Pancreas (tissue), 10 donors: ENCODE measurements around the gene CDH12. TPM values are rescaled to one million over a fixed set of nuclear protein-coding genes. Genes with fewer than 3 reads are reported as not detected.
"Not testable (repeated sequence)": the region's sequence is repeated elsewhere in the genome, so short reads cannot be mapped to it uniquely, and the experiment has no call there.

Experiments used
- ATAC-seq, 4 donors: fragments of 200-7000 bp; cut with Tn5 transposase; one replicate each; pipeline versions ENCODE4 v1.8.0 to v1.9.1; 2020; ENCODE audit warnings: mild to moderate bottlenecking in 4 of 4, moderate library complexity in 4 of 4
- DNase-seq, 6 donors: peaks; one replicate each; pipeline ENCODE4 v3.0.0-alpha.2; 2020
- FAIRE-seq: peaks from 2 replicates; lab custom pipeline; 2012; peaks lifted over from hg19 to GRCh38; lab: Jason Lieb, UNC
- H3K27ac ChIP-seq, 4 donors: fragments of 200-600 bp; sonication (generic); 1 replicate in 3 of 4; 2 replicates in 1 of 4; pipeline versions ENCODE4 v1.5.0 to v1.8.0; 2020
- H3K27me3 ChIP-seq, 4 donors: fragments of 200-600 bp; one replicate each; pipeline ENCODE4 v1.8.0; 2021
- H3K36me3 ChIP-seq, 3 donors: fragments of 200-600 bp; sonication (generic) in 1 of 3; one replicate each; pipeline versions ENCODE4 v1.5.0 to v1.8.0; 2020 to 2021
- H3K4me1 ChIP-seq, 3 donors: fragments of 200-600 bp; one replicate each; pipeline ENCODE4 v1.8.0; 2021
- H3K4me3 ChIP-seq, 4 donors: fragments of 200-600 bp; sonication (generic) in 2 of 4; one replicate each; pipeline versions ENCODE4 v1.5.0 to v1.8.0; 2020 to 2021
- H3K9me3 ChIP-seq, 4 donors: fragments of 200-600 bp; one replicate each; pipeline ENCODE4 v1.8.0; 2021
- CTCF ChIP-seq, 4 donors: fragments of 200-600 bp; sonication (generic) in 3 of 4; IDR thresholded peaks; one replicate each; pipeline versions ENCODE4 v1.5.0 to v1.8.0; 2021; ENCODE audit warnings: antibody characterized with exemption in 4 of 4
- WGBS, 2 donors: extraction: QIAGEN DNeasy Blood & Tissue Kit; methylation state at CpG; one replicate each; pipeline ENCODE4 v1.1.7; 2013; 5-methylcytosine and 5-hydroxymethylcytosine counted together
- intact Hi-C, 3 donors: fragments of 100-400 bp; cut with DNase I; formaldehyde crosslinking; loops; one replicate each; pipeline versions ENCODE4 v1.11.1 to v1.14.2; 2022
- polyA plus RNA-seq, 2 donors: library from polyadenylated mRNA; stranded (reverse); fragments of 200-250 nt; gene quantifications; one replicate each; pipeline ENCODE4 v1.2.3, GENCODE V29; 2013
- total RNA-seq, 6 donors: library from RNA; stranded (reverse); fragmentation: NEBNext Ultra II Directional in 4 of 6; extraction: Animal tissue kit (Norgen Biotek cat#: 25700) in 4 of 6; gene quantifications; one replicate each; pipeline versions ENCODE4 v1.2.1 to v1.2.4, GENCODE V29; 2021 to 2023
- donor health status: healthy with polysubstance abuse.
- donor health status: DM: no; HTN: no; CAD: no; lungs with moderate emphysema.
- donor health status: DM: no; HTN: no; CAD: no.
- donor health status: control.
- donor health status: control.
- donor health status: Bipolar disorder and iron deficiency.
- donor health status: DM: yes; HTN: yes; CAD: no.
- donor health status: DM: no; HTN: no; CAD: no.
- donor health status: DM: no; HTN: no; CAD: no.
- donor health status: DM: yes; HTN: yes; CAD: no.

The CDH12 gene
- total and polyA plus RNA-seq, 8 donors = 0.12 to 0.31 (median 0.17) TPM; not detected in 4

GRCh38 chr5:22050931-22051330 lies 802.2 kb downstream of the CDH12 start:
- no peaks in the 10 kb centered on the region for H3K9me3 ChIP-seq
- H3K27ac ChIP-seq = no peak overlapping the region
- no peak for FAIRE-seq
- no peak overlapping the region for H3K4me3 ChIP-seq
- intact Hi-C loops = no loop called here
- DNase-seq = no peak
- H3K27me3 ChIP-seq = no peaks in the 10 kb centered on the region
- TF ChIP-seq CTCF (IDR thresholded peaks at IDR 0.05) = no peak
- no peaks in the 10 kb centered on the region for H3K4me1 ChIP-seq
- 67 to 73% methylated on average over 2 of the region's 2 CpGs for WGBS, 2 donors
- H3K36me3 ChIP-seq = no peaks in the 10 kb centered on the region
- no peak for ATAC-seq

GRCh38 chr5:22044229-22044628 lies 808.9 kb downstream of the CDH12 start:
- no peak for FAIRE-seq
- intact Hi-C loops = no loop called here

GRCh38 chr5:22036061-22036460 lies 817.1 kb downstream of the CDH12 start:
- ATAC-seq (no peak), DNase-seq (no peak), FAIRE-seq (no peak)
- H3K9me3 ChIP-seq = no peaks in the 10 kb centered on the region
- TF ChIP-seq CTCF (IDR thresholded peaks at IDR 0.05) = no peak
- H3K4me1 ChIP-seq = no peaks in the 10 kb centered on the region
- no peaks in the 10 kb centered on the region for H3K36me3 ChIP-seq
- no peak overlapping the region for H3K27ac ChIP-seq
- no peak overlapping the region for H3K4me3 ChIP-seq
- intact Hi-C loops = no loop called here
- H3K27me3 ChIP-seq = no peaks in the 10 kb centered on the region

More at GRCh38 chr5:22044229-22044628, 808.9 kb downstream of the CDH12 start:
- Histone ChIP-seq H3K36me3 (no peaks in the 10 kb centered on the region), H3K27me3 (no peaks in the 10 kb centered on the region), H3K4me3 (no peak overlapping the region), H3K4me1 (no peaks in the 10 kb centered on the region), H3K9me3 (no peaks in the 10 kb centered on the region), H3K27ac (no peak overlapping the region)
- ATAC-seq (no peak), DNase-seq (no peak)
- no peak for TF ChIP-seq CTCF (IDR thresholded peaks at IDR 0.05)

DNA sequence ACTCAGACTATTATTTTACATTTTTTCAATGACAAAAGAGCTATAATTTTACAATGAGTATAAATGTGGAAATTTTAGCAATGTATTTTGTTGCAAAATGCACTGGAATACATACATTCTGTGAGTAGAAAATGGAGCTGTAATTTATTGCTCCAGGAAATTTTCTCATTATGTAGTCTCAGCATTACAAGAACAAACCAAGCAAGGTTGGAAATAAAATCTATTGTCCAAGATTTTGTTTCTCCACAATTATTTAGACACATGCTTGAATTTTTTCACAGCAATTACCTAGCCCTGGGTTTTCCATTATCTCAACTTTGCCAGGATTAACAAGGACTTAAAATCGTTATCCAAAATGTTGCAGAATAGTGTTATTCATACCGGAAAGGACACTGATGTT lies 820.1 kb downstream of the CDH12 start:
- TF ChIP-seq CTCF (IDR thresholded peaks at IDR 0.05) = no peak
- intact Hi-C loops = no loop called here
- Histone ChIP-seq H3K4me3 (no peak overlapping the region), H3K36me3 (no peaks in the 10 kb centered on the region), H3K27ac (no peak overlapping the region), H3K9me3 (no peaks in the 10 kb centered on the region), H3K4me1 (no peaks in the 10 kb centered on the region), H3K27me3 (no peaks in the 10 kb centered on the region)
- FAIRE-seq (no peak), ATAC-seq (no peak), DNase-seq (no peak)
- 56 to 63% methylated on average over 2 of the region's 2 CpGs for WGBS, 2 donors

DNA sequence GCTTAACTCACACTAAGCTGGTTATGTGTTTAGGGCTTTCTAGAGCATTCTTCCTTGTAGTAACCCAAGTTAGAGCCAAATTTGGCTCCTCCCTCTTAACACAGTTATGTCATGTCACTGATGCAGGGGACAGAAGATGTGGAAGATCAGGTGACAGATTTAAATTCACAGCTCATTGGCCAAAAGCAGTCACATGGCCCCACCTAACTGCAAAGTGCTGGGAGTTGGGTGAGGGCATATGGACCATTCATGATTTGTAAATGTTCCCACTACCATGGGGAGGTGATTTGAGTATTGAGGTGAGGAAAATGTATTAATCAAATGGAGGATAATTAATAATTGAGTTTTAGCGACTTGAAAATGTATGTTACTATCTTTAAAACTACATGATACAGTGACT lies 829.4 kb downstream of the CDH12 start:
- ATAC-seq (no peak), FAIRE-seq (no peak), DNase-seq (no peak)
- H3K9me3 ChIP-seq = no peaks in the 10 kb centered on the region
- no peaks in the 10 kb centered on the region for H3K36me3 ChIP-seq
- no peaks in the 10 kb centered on the region for H3K27me3 ChIP-seq
- no peak for TF ChIP-seq CTCF (IDR thresholded peaks at IDR 0.05)
- H3K4me1 ChIP-seq = no peaks in the 10 kb centered on the region
- intact Hi-C loops = no loop called here
- no peak overlapping the region for H3K27ac ChIP-seq
- H3K4me3 ChIP-seq = no peak overlapping the region
- 59 to 79% methylated on average over 1 of the region's 1 CpG for WGBS, 2 donors

- intact Hi-C loops, H3K4me3 ChIP-seq, DNase-seq, H3K4me1 ChIP-seq, H3K27ac ChIP-seq, H3K27me3 ChIP-seq, ATAC-seq, H3K36me3 ChIP-seq, H3K9me3 ChIP-seq: not testable (repeated sequence)
- 35 to 57% methylated on average over 3 of the region's 3 CpGs for WGBS, 2 donors
- peak; percentile 92 for FAIRE-seq
These were observed 840.3 kb downstream of the CDH12 start for GRCh38 chr5:22012893-22013292.

DNA sequence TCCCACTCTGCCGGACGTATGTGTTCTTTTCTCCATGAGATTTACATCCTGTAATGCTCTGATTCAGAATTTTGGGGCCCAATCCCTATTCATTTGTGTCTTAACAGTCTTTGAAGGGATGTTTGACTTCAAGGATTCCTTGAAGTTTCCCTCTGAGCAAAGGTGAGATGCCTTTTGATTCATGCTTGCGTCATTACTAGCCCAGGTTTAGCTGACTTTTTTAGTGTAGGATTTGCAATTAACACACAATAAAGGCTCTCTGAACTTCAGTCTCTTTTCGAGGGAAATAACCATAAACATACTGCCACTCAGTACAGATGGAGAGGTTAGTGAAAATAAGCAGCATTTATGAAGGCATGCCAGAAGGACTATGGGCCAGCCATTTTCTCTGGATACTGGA lies 842.3 kb downstream of the CDH12 start:
- intact Hi-C loops, H3K4me1 ChIP-seq, H3K4me3 ChIP-seq, H3K36me3 ChIP-seq, FAIRE-seq, DNase-seq, H3K9me3 ChIP-seq, ATAC-seq, H3K27ac ChIP-seq, H3K27me3 ChIP-seq: not testable (repeated sequence)
- 50 to 66% methylated on average over 3 of the region's 4 CpGs for WGBS, 2 donors

DNA sequence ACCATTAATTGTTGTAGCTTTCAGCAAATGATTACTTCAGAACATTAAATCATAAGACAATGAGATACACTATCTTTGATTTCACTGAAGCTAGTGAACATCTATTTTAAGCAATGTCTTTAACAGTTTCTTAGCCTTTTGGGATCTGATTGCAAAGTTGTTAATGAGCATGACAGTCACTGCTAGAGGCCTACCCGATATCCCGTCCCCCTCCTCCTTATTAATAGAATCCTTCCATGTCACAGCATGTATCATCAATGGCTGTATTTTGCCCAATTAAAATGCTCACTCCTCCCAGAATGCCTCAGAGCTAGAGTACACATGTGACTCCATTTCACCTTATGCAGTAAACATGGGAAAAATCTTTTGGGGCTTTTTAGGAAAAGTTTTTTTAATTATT lies 852.0 kb downstream of the CDH12 start:
- H3K9me3 ChIP-seq, DNase-seq, H3K27ac ChIP-seq, H3K27me3 ChIP-seq, intact Hi-C loops, ATAC-seq, H3K4me1 ChIP-seq, H3K4me3 ChIP-seq, H3K36me3 ChIP-seq, FAIRE-seq: not testable (repeated sequence)
- 82 to 88% methylated on average over 2 of the region's 2 CpGs for WGBS, 2 donors
